Measurements from ENCODE around the gene RUNX1. TPM values are rescaled to one million over a fixed set of nuclear protein-coding genes. Genes with fewer than 3 reads are reported as not detected.

Gene RUNX1
- total RNA-seq, 1 donor from 2014 or later = 100 TPM

GRCh38 chr21:34833465-34833864, 215.6 kb downstream of the RUNX1 start:
- H3K36me3 Mint-ChIP-seq (ENCODE audit: low read depth) = peaks cover 78% of the 10 kb centered on the region
- H3K9me3 Mint-ChIP-seq = peaks cover 3% of the 10 kb centered on the region
- H3K4me3 Mint-ChIP-seq = no peak overlapping the region
- no peak overlapping the region for H3K27ac Mint-ChIP-seq
- intact Hi-C loops (cut with micrococcal nuclease) = no loop called here
- no peak for DNase-seq
- H3K27me3 Mint-ChIP-seq = no peaks in the 10 kb centered on the region
- H3K4me1 Mint-ChIP-seq = peaks cover 22% of the 10 kb centered on the region

- H3K4me1 Mint-ChIP-seq = peaks cover 13% of the 10 kb centered on the region
- no peak overlapping the region for H3K4me3 Mint-ChIP-seq
- DNase-seq = no peak
- H3K36me3 Mint-ChIP-seq (ENCODE audit: low read depth) = peaks cover 83% of the 10 kb centered on the region
- H3K9me3 Mint-ChIP-seq = peaks cover 18% of the 10 kb centered on the region
- no peaks in the 10 kb centered on the region for H3K27me3 Mint-ChIP-seq
- H3K27ac Mint-ChIP-seq = no peak overlapping the region
- intact Hi-C loops (cut with micrococcal nuclease) = no loop called here
Measured at GRCh38 chr21:34830386-34831170, 218.5 kb downstream of the RUNX1 start.

GRCh38 chr21:34827445-34828235, 221.5 kb downstream of the RUNX1 start:
- Mint-ChIP-seq H3K4me1 (peaks cover 10% of the 10 kb centered on the region), H3K27me3 (no peaks in the 10 kb centered on the region), H3K4me3 (no peak overlapping the region), H3K27ac (no peak overlapping the region), H3K36me3 (ENCODE audit: low read depth) (peaks cover 83% of the 10 kb centered on the region), H3K9me3 (peaks cover 20% of the 10 kb centered on the region)
- no peak for DNase-seq
- intact Hi-C loops (cut with micrococcal nuclease) = no loop called here

GRCh38 chr21:34826836-34827235, 222.3 kb downstream of the RUNX1 start:
- intact Hi-C loops (cut with micrococcal nuclease) = no loop called here

GRCh38 chr21:34825948-34826548, 223.1 kb downstream of the RUNX1 start:
- H3K27ac Mint-ChIP-seq = no peak overlapping the region
- no peak overlapping the region for H3K4me3 Mint-ChIP-seq
- H3K27me3 Mint-ChIP-seq = no peaks in the 10 kb centered on the region
- intact Hi-C loops (cut with micrococcal nuclease) = no loop called here
- peaks cover 20% of the 10 kb centered on the region for H3K9me3 Mint-ChIP-seq
- DNase-seq = no peak
- H3K4me1 Mint-ChIP-seq = peaks cover 13% of the 10 kb centered on the region
- H3K36me3 Mint-ChIP-seq (ENCODE audit: low read depth) = peaks cover 84% of the 10 kb centered on the region

More at GRCh38 chr21:34826836-34827235, 222.3 kb downstream of the RUNX1 start:
- Mint-ChIP-seq H3K36me3 (ENCODE audit: low read depth) (peaks cover 83% of the 10 kb centered on the region), H3K27me3 (no peaks in the 10 kb centered on the region), H3K4me3 (no peak overlapping the region), H3K27ac (no peak overlapping the region), H3K9me3 (peaks cover 20% of the 10 kb centered on the region), H3K4me1 (peaks cover 10% of the 10 kb centered on the region)
- DNase-seq = no peak

- no peak overlapping the region for H3K27ac Mint-ChIP-seq
- peaks cover 15% of the 10 kb centered on the region for H3K4me1 Mint-ChIP-seq
- intact Hi-C loops (cut with micrococcal nuclease) = no loop called here
- H3K27me3 Mint-ChIP-seq = no peaks in the 10 kb centered on the region
- no peak for DNase-seq
- H3K9me3 Mint-ChIP-seq = peaks cover 20% of the 10 kb centered on the region
- peaks cover 81% of the 10 kb centered on the region for H3K36me3 Mint-ChIP-seq (ENCODE audit: low read depth)
- no peak overlapping the region for H3K4me3 Mint-ChIP-seq
Measured at GRCh38 chr21:34825101-34825500, 224.0 kb downstream of the RUNX1 start.

GRCh38 chr21:34824314-34824713, 224.8 kb downstream of the RUNX1 start:
- peaks cover 13% of the 10 kb centered on the region for H3K4me1 Mint-ChIP-seq
- H3K27me3 Mint-ChIP-seq = no peaks in the 10 kb centered on the region
- H3K27ac Mint-ChIP-seq = no peak overlapping the region
- H3K36me3 Mint-ChIP-seq (ENCODE audit: low read depth) = peaks cover 80% of the 10 kb centered on the region
- H3K4me3 Mint-ChIP-seq = no peak overlapping the region
- no peak for DNase-seq
- H3K9me3 Mint-ChIP-seq = peaks cover 18% of the 10 kb centered on the region
- intact Hi-C loops (cut with micrococcal nuclease) = no loop called here

GRCh38 chr21:34822942-34823341, 226.2 kb downstream of the RUNX1 start:
- Mint-ChIP-seq H3K4me3 (no peak overlapping the region), H3K9me3 (peaks cover 12% of the 10 kb centered on the region), H3K27ac (no peak overlapping the region), H3K36me3 (ENCODE audit: low read depth) (peaks cover 71% of the 10 kb centered on the region), H3K27me3 (no peaks in the 10 kb centered on the region), H3K4me1 (peaks cover 13% of the 10 kb centered on the region)
- intact Hi-C loops (cut with micrococcal nuclease) = no loop called here
- no peak for DNase-seq

- peaks cover 7% of the 10 kb centered on the region for H3K9me3 Mint-ChIP-seq
- H3K4me1 Mint-ChIP-seq = peaks cover 12% of the 10 kb centered on the region
- intact Hi-C loops (cut with micrococcal nuclease) = no loop called here
- no peaks in the 10 kb centered on the region for H3K27me3 Mint-ChIP-seq
- H3K36me3 Mint-ChIP-seq (ENCODE audit: low read depth) = peaks cover 69% of the 10 kb centered on the region
- H3K4me3 Mint-ChIP-seq = no peak overlapping the region
- DNase-seq = no peak
- H3K27ac Mint-ChIP-seq = no peak overlapping the region
Measured at GRCh38 chr21:34822168-34822567, 226.9 kb downstream of the RUNX1 start.

GRCh38 chr21:34821717-34822116, 227.4 kb downstream of the RUNX1 start:
- H3K9me3 Mint-ChIP-seq = peaks cover 3% of the 10 kb centered on the region
- no peak overlapping the region for H3K4me3 Mint-ChIP-seq
- H3K27ac Mint-ChIP-seq = no peak overlapping the region
- no peaks in the 10 kb centered on the region for H3K27me3 Mint-ChIP-seq
- intact Hi-C loops (cut with micrococcal nuclease) = no loop called here
- no peak for DNase-seq
- H3K36me3 Mint-ChIP-seq (ENCODE audit: low read depth) = peaks cover 66% of the 10 kb centered on the region
- H3K4me1 Mint-ChIP-seq = peaks cover 9% of the 10 kb centered on the region

GRCh38 chr21:34820051-34820450, 229.1 kb downstream of the RUNX1 start:
- DNase-seq = no peak
- Mint-ChIP-seq H3K27me3 (no peaks in the 10 kb centered on the region), H3K4me1 (peaks cover 9% of the 10 kb centered on the region), H3K9me3 (no peaks in the 10 kb centered on the region), H3K27ac (no peak overlapping the region), H3K4me3 (no peak overlapping the region), H3K36me3 (ENCODE audit: low read depth) (peaks cover 67% of the 10 kb centered on the region)
- intact Hi-C loops (cut with micrococcal nuclease) = no loop called here

GRCh38 chr21:34819357-34819999, 229.6 kb downstream of the RUNX1 start:
- H3K36me3 Mint-ChIP-seq (ENCODE audit: low read depth) = peaks cover 69% of the 10 kb centered on the region
- peaks cover 9% of the 10 kb centered on the region for H3K4me1 Mint-ChIP-seq
- no peaks in the 10 kb centered on the region for H3K9me3 Mint-ChIP-seq
- intact Hi-C loops (cut with micrococcal nuclease) = no loop called here
- no peak overlapping the region for H3K4me3 Mint-ChIP-seq
- DNase-seq = no peak
- H3K27me3 Mint-ChIP-seq = no peaks in the 10 kb centered on the region
- no peak overlapping the region for H3K27ac Mint-ChIP-seq

GRCh38 chr21:34818662-34819158, 230.4 kb downstream of the RUNX1 start:
- H3K36me3 Mint-ChIP-seq (ENCODE audit: low read depth) = peaks cover 66% of the 10 kb centered on the region

More at GRCh38 chr21:34818662-34819158, 230.4 kb downstream of the RUNX1 start:
- H3K4me1 Mint-ChIP-seq = peaks cover 9% of the 10 kb centered on the region
- no peak overlapping the region for H3K4me3 Mint-ChIP-seq
- intact Hi-C loops (cut with micrococcal nuclease) = no loop called here
- no peaks in the 10 kb centered on the region for H3K9me3 Mint-ChIP-seq
- no peak overlapping the region for H3K27ac Mint-ChIP-seq
- no peaks in the 10 kb centered on the region for H3K27me3 Mint-ChIP-seq
- DNase-seq = no peak

Measured in activated CD4-positive, alpha-beta T cell treated with anti-CD3 and anti-CD28 coated beads, Interleukin-2, amount 10 ng/mL, durations not matched to agents 24 days and 14 days (primary cell).